ENCODE results near the gene HYKK. TPM values are rescaled to one million over a fixed set of nuclear protein-coding genes. Genes with fewer than 3 reads are reported as not detected.
"Not testable (repeated sequence)": the region's sequence is repeated elsewhere in the genome, so short reads cannot be mapped to it uniquely, and the experiment has no call there.

HYKK gene
- total RNA-seq, 1 experiment from 2014 or later, result 19.8 TPM

DNA sequence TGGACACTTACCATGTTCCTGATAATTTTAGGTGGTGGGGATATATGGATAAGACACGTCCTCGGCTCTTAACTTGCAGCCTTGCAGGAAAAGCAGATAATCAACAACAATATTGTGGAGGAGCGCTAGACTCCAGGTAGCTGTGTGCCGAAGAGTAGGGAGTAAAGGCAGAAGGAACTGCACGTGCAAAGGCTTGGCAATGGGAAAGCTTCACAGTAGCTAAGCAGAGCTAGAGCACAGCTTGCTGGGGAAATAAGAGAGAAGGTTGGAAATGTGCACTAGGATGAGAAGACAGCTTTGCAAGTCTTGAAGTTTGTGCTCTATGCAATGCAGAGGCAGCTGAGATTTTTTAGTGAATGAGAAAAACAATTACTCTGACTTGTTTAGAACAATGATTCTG, 45.2 kb downstream of the HYKK start:
- H3K27me3 ChIP-seq (ENCODE audit: control insufficient read depth, insufficient read depth, low read length), result no peaks in the 10 kb centered on the region
- no peak overlapping the region for H3K4me3 ChIP-seq (ENCODE audit: low read depth in 2 of 2, low read length in 2 of 2)
- no peak overlapping the region for H3K27ac ChIP-seq (ENCODE audit: low read length)
- in situ Hi-C loops (cut with HindIII; ENCODE audit: low pct_unique_long_range_greater_than_20kb, low sequenced_read_pairs) (no loop called here), intact Hi-C loops (cut with micrococcal nuclease; ENCODE audit: unreplicated experiment) (no loop called here)
- peaks cover 18% of the 10 kb centered on the region for H3K36me3 ChIP-seq (ENCODE audit: control insufficient read depth, insufficient read depth, low read length)
- ATAC-seq (no peak), DNase-seq (ENCODE audit: low read depth, low spot score) (no peak)
- ChIA-PET CTCF (interaction anchor here (0.5 kb wide), 1 partner anchor 72 kb away, joined by 4 read pairs; no protein-coding TSS in a partner anchor), POLR2A (interaction anchor here (0.7 kb wide), 1 partner anchor 13 kb away, joined by 3 read pairs; the partner anchor contains the start of gene CHRNA5)
- H3K9me3 ChIP-seq (ENCODE audit: control insufficient read depth, insufficient read depth, low read depth, low read length), result no peaks in the 10 kb centered on the region
- BruUV-seq (replicated peaks), result no TSS peak
- H3K4me1 ChIP-seq (ENCODE audit: control insufficient read depth, insufficient read depth, low read length), result no peaks in the 10 kb centered on the region
- TF ChIP-seq, protein P1, sequence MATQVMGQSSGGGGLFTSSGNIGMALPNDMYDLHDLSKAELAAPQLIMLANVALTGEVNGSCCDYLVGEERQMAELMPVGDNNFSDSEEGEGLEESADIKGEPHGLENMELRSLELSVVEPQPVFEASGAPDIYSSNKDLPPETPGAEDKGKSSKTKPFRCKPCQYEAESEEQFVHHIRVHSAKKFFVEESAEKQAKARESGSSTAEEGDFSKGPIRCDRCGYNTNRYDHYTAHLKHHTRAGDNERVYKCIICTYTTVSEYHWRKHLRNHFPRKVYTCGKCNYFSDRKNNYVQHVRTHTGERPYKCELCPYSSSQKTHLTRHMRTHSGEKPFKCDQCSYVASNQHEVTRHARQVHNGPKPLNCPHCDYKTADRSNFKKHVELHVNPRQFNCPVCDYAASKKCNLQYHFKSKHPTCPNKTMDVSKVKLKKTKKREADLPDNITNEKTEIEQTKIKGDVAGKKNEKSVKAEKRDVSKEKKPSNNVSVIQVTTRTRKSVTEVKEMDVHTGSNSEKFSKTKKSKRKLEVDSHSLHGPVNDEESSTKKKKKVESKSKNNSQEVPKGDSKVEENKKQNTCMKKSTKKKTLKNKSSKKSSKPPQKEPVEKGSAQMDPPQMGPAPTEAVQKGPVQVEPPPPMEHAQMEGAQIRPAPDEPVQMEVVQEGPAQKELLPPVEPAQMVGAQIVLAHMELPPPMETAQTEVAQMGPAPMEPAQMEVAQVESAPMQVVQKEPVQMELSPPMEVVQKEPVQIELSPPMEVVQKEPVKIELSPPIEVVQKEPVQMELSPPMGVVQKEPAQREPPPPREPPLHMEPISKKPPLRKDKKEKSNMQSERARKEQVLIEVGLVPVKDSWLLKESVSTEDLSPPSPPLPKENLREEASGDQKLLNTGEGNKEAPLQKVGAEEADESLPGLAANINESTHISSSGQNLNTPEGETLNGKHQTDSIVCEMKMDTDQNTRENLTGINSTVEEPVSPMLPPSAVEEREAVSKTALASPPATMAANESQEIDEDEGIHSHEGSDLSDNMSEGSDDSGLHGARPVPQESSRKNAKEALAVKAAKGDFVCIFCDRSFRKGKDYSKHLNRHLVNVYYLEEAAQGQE (IDR thresholded peaks at IDR 0.05; ENCODE audit: insufficient read depth in 1 of 2, low read depth in 2 of 2, low read length in 1 of 2), result no peak
- TF ChIP-seq SIN3A (IDR thresholded peaks at IDR 0.05; ENCODE audit: borderline replicate concordance, insufficient read depth, low read depth, low read length) (no peak), TCF7L2 (IDR thresholded peaks at IDR 0.05; ENCODE audit: low read depth, low read length) (no peak), POLR2AphosphoS5 (IDR thresholded peaks at IDR 0.05; ENCODE audit: low read depth, low read length) (no peak)
- TF ChIP-seq, protein P2, sequence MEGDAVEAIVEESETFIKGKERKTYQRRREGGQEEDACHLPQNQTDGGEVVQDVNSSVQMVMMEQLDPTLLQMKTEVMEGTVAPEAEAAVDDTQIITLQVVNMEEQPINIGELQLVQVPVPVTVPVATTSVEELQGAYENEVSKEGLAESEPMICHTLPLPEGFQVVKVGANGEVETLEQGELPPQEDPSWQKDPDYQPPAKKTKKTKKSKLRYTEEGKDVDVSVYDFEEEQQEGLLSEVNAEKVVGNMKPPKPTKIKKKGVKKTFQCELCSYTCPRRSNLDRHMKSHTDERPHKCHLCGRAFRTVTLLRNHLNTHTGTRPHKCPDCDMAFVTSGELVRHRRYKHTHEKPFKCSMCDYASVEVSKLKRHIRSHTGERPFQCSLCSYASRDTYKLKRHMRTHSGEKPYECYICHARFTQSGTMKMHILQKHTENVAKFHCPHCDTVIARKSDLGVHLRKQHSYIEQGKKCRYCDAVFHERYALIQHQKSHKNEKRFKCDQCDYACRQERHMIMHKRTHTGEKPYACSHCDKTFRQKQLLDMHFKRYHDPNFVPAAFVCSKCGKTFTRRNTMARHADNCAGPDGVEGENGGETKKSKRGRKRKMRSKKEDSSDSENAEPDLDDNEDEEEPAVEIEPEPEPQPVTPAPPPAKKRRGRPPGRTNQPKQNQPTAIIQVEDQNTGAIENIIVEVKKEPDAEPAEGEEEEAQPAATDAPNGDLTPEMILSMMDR (IDR thresholded peaks at IDR 0.05), result no peak

DNA sequence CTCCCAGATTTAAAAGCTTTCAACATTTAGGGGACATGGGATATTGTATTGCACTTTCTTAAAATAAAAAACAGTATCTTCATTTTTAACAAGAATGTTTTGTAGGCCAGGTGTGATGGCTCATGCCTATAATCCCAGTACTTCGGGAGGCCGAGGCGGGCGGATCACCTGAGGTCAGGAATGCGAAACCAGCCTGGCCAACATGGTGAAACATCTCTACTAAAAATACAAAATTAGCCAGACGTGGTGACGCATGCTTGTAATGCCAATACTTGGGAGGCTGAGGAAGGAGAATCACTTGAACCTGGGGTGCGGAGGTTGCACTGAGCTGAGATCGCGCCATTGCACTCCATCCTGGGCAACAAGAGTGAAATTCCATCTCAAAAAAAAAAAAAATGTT, 52.8 kb downstream of the HYKK start:
- H3K27ac ChIP-seq (ENCODE audit: low read length); in situ Hi-C loops (cut with HindIII; ENCODE audit: low pct_unique_long_range_greater_than_20kb, low sequenced_read_pairs); DNase-seq (ENCODE audit: low read depth, low spot score); H3K9me3 ChIP-seq (ENCODE audit: control insufficient read depth, insufficient read depth, low read depth, low read length); H3K27me3 ChIP-seq (ENCODE audit: control insufficient read depth, insufficient read depth, low read length); H3K4me3 ChIP-seq (ENCODE audit: low read depth in 2 of 2, low read length in 2 of 2); BruUV-seq (replicated peaks); POLR2A ChIA-PET; H3K4me1 ChIP-seq (ENCODE audit: control insufficient read depth, insufficient read depth, low read length); CTCF ChIA-PET; ATAC-seq; H3K36me3 ChIP-seq (ENCODE audit: control insufficient read depth, insufficient read depth, low read length); intact Hi-C loops (cut with micrococcal nuclease; ENCODE audit: unreplicated experiment): not testable (repeated sequence)

DNA sequence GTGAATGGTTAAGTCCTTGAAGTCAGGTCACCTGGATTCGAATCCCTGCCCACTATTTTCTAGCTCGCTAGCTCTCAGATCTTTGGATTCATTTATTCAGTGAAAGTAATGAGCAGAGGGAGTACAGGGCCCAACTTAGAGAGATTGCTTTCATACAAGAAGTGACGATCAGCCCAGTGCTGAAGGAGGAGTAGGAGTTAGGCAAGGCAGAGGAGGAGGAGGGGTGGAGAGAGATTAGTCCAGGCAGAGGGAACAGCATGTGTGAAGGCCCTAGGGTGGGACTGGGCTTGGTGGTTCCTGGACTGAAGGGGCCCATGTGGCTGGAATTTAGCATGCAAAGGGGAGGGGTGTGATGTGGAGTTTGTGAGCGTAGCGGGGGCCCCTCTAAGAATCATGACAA, 54.1 kb downstream of the HYKK start:
- CTCF ChIA-PET, result no interaction called here

More for the DNA sequence above, 54.1 kb downstream of the HYKK start:
- POLR2A ChIA-PET, result no interaction called here
- Histone ChIP-seq H3K4me3 (ENCODE audit: low read depth in 2 of 2, low read length in 2 of 2) (no peak overlapping the region), H3K27ac (ENCODE audit: low read length) (no peak overlapping the region), H3K4me1 (ENCODE audit: control insufficient read depth, insufficient read depth, low read length) (peaks cover 5% of the 10 kb centered on the region), H3K36me3 (ENCODE audit: control insufficient read depth, insufficient read depth, low read length) (no peaks in the 10 kb centered on the region), H3K27me3 (ENCODE audit: control insufficient read depth, insufficient read depth, low read length) (no peaks in the 10 kb centered on the region; the same call in 1 of the 2 replicates), H3K9me3 (ENCODE audit: control insufficient read depth, insufficient read depth, low read depth, low read length) (no peaks in the 10 kb centered on the region)
- no peak for ATAC-seq
- TF ChIP-seq, protein P2 (IDR thresholded peaks at IDR 0.05), result no peak
- TF ChIP-seq TCF7L2 (IDR thresholded peaks at IDR 0.05; ENCODE audit: low read depth, low read length), result no peak
- TF ChIP-seq, protein P1 (IDR thresholded peaks at IDR 0.05; ENCODE audit: insufficient read depth in 1 of 2, low read depth in 2 of 2, low read length in 1 of 2), result no peak
- no peak for TF ChIP-seq SIN3A (IDR thresholded peaks at IDR 0.05; ENCODE audit: borderline replicate concordance, insufficient read depth, low read depth, low read length)
- no peak for TF ChIP-seq POLR2AphosphoS5 (IDR thresholded peaks at IDR 0.05; ENCODE audit: low read depth, low read length)
- in situ Hi-C loops (cut with HindIII; ENCODE audit: low pct_unique_long_range_greater_than_20kb, low sequenced_read_pairs), result no loop called here
- no TSS peak for BruUV-seq (replicated peaks)
- intact Hi-C loops (cut with micrococcal nuclease; ENCODE audit: unreplicated experiment), result no loop called here
- DNase-seq (ENCODE audit: low read depth, low spot score), result no peak

All from Panc1 (cell line).